Measurements from ENCODE around the gene C13orf42.
A peak's percentile ranks its signal among the peaks of the same experiment; 100 is the strongest.

GRCh38 chr13:51101636-51102235, 9.3 kb downstream of the C13orf42 start:
- TF ChIP-seq EZH2 (IDR thresholded peaks at IDR 0.05; ENCODE audit: borderline replicate concordance, insufficient read depth, low read length, poor library complexity, severe bottlenecking) (no peak), CTCF (IDR thresholded peaks at IDR 0.05; ENCODE audit: poor library complexity, severe bottlenecking) (no peak), SMC3 (conservative IDR thresholded peaks at IDR 0.05; ENCODE audit: poor library complexity) (peak; percentile 11), POLR2AphosphoS5 (IDR thresholded peaks at IDR 0.05) (peak; percentile 72), RAD21 (conservative IDR thresholded peaks at IDR 0.05) (peak; percentile 14), EP300 (conservative IDR thresholded peaks at IDR 0.05; ENCODE audit: poor library complexity, severe bottlenecking) (peak; percentile 92)
- TF ChIP-seq, protein P1, sequence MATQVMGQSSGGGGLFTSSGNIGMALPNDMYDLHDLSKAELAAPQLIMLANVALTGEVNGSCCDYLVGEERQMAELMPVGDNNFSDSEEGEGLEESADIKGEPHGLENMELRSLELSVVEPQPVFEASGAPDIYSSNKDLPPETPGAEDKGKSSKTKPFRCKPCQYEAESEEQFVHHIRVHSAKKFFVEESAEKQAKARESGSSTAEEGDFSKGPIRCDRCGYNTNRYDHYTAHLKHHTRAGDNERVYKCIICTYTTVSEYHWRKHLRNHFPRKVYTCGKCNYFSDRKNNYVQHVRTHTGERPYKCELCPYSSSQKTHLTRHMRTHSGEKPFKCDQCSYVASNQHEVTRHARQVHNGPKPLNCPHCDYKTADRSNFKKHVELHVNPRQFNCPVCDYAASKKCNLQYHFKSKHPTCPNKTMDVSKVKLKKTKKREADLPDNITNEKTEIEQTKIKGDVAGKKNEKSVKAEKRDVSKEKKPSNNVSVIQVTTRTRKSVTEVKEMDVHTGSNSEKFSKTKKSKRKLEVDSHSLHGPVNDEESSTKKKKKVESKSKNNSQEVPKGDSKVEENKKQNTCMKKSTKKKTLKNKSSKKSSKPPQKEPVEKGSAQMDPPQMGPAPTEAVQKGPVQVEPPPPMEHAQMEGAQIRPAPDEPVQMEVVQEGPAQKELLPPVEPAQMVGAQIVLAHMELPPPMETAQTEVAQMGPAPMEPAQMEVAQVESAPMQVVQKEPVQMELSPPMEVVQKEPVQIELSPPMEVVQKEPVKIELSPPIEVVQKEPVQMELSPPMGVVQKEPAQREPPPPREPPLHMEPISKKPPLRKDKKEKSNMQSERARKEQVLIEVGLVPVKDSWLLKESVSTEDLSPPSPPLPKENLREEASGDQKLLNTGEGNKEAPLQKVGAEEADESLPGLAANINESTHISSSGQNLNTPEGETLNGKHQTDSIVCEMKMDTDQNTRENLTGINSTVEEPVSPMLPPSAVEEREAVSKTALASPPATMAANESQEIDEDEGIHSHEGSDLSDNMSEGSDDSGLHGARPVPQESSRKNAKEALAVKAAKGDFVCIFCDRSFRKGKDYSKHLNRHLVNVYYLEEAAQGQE (IDR thresholded peaks at IDR 0.05; ENCODE audit: borderline replicate concordance): peak; percentile 66
